SK-N-SH (cell line): Measurements from ENCODE around the gene SDCCAG8.

Experiments used
- CTCF ChIP-seq: fragments of 200-600 bp; sonication (generic); IDR thresholded peaks from 2 replicates; pipeline ENCODE4 v1.6.1; 2017; ENCODE audit warnings: antibody characterized with exemption, mild to moderate bottlenecking, moderate library complexity
- ELF1 ChIP-seq: IDR thresholded peaks from 2 replicates; pipeline ENCODE4 v1.4.0; 2012
- GABPA ChIP-seq: IDR thresholded peaks from 2 replicates; pipeline ENCODE4 v1.4.0; 2012; ENCODE audit warnings: low read depth, mild to moderate bottlenecking
- JUND ChIP-seq: IDR thresholded peaks from 2 replicates; pipeline ENCODE4 v1.4.0; 2012
- MAX ChIP-seq: IDR thresholded peaks from 2 replicates; pipeline ENCODE4 v1.4.0; 2012; ENCODE audit warnings: low read depth
- NRF1 ChIP-seq: IDR thresholded peaks from 2 replicates; pipeline ENCODE4 v1.6.1; 2012; ENCODE audit warnings: low read depth, mild to moderate bottlenecking, low read length
- POLR2AphosphoS5 ChIP-seq: IDR thresholded peaks from 2 replicates; pipeline ENCODE4 v1.6.1; 2012; ENCODE audit warnings: low read depth, low read length
- RCOR1 ChIP-seq: fragments of 150-350 bp; IDR thresholded peaks from 2 replicates; pipeline ENCODE4 v1.6.1; 2017; ENCODE audit warnings: antibody characterized with exemption, low read length
- REST ChIP-seq: IDR thresholded peaks from 2 replicates; pipeline ENCODE4 v1.6.1; 2012; ENCODE audit warnings: mild to moderate bottlenecking, low read depth, low read length, moderate library complexity
- RFX5 ChIP-seq: IDR thresholded peaks from 2 replicates; pipeline ENCODE4 v1.6.1; 2012; ENCODE audit warnings: mild to moderate bottlenecking, improper control_type of control experiment, low read length
- RXRA ChIP-seq: IDR thresholded peaks from 2 replicates; pipeline ENCODE4 v1.4.0; 2012; ENCODE audit warnings: low read depth, mild to moderate bottlenecking, borderline replicate concordance
- SMC3 ChIP-seq: IDR thresholded peaks from 2 replicates; pipeline ENCODE4 v1.6.1; 2012; ENCODE audit warnings: low read depth, low read length, improper control_type of control experiment
- YY1 ChIP-seq: IDR thresholded peaks from 2 replicates; pipeline ENCODE4 v1.4.0; 2012; ENCODE audit warnings: low read depth, mild to moderate bottlenecking

- TF ChIP-seq JUND (no peak), SMC3 (no peak), CTCF (no peak), RCOR1 (no peak), YY1 (no peak), MAX (no peak), RXRA (no peak), GABPA (no peak), RFX5 (no peak), POLR2AphosphoS5 (no peak), REST (no peak), NRF1 (no peak), ELF1 (no peak)
Observed at GRCh38 chr1:243459059-243459458, 203.2 kb downstream of the SDCCAG8 start.
